ENCODE measurements around the gene YBEY.

YBEY gene

GRCh38 chr21:46326110-46326703, 40.1 kb downstream of the YBEY start:
- DNase-seq (ENCODE audit: low read depth in 2 of 2), result no peak

- no peak for DNase-seq (ENCODE audit: low read depth in 2 of 2)
Measured at GRCh38 chr21:46327711-46328110, 41.6 kb downstream of the YBEY start.

- DNase-seq (ENCODE audit: low read depth in 2 of 2), result no peak
Measured at GRCh38 chr21:46328151-46328550, 42.0 kb downstream of the YBEY start.

GRCh38 chr21:46329796-46330195, 43.7 kb downstream of the YBEY start:
- no peak for DNase-seq (ENCODE audit: low read depth in 2 of 2)

- no peak for DNase-seq (ENCODE audit: low read depth in 2 of 2)
Measured at GRCh38 chr21:46334351-46335140, 48.4 kb downstream of the YBEY start.

- DNase-seq (ENCODE audit: low read depth in 2 of 2), result no peak
Measured at GRCh38 chr21:46336603-46337002, 50.5 kb downstream of the YBEY start.

GRCh38 chr21:46340998-46341397, 54.9 kb downstream of the YBEY start:
- DNase-seq (ENCODE audit: low read depth in 2 of 2), result no peak

- no peak for DNase-seq (ENCODE audit: low read depth in 2 of 2)
Measured at GRCh38 chr21:46344219-46344915, 58.2 kb downstream of the YBEY start.

- DNase-seq (ENCODE audit: low read depth in 2 of 2), result no peak
Measured at GRCh38 chr21:46345861-46346260, 59.7 kb downstream of the YBEY start.

GRCh38 chr21:46346296-46347202, 60.4 kb downstream of the YBEY start:
- no peak for DNase-seq (ENCODE audit: low read depth in 2 of 2)

- DNase-seq (ENCODE audit: low read depth in 2 of 2), result no peak
Measured at GRCh38 chr21:46347203-46347550, 61.0 kb downstream of the YBEY start.

Measured in stimulated activated CD4-positive, alpha-beta T cell treated with anti-CD3 and anti-CD28 coated beads, Interleukin-1b, Interleukin-23, amount 100 ng/mL, for 1 hour (primary cell).